H1 (cell line): ENCODE data around the gene SLC25A26. TPM values are rescaled to one million over a fixed set of nuclear protein-coding genes. Genes with fewer than 3 reads are reported as not detected.

Source experiments
- CTCF ChIA-PET: fragments of 300-600 bp; sonication (Branson Sonifier 250); formaldehyde crosslinking; loops from one replicate; lab custom pipeline; 2021; ENCODE audit not compliant: partially characterized antibody; lab: Charles Lee
- POLR2A ChIA-PET: fragments of 300-600 bp; sonication (Branson Sonifier 250); formaldehyde crosslinking; loops from one replicate; lab custom pipeline; 2021; ENCODE audit warnings: inconsistent platforms; ENCODE audit not compliant: partially characterized antibody; lab: Charles Lee
- DNase-seq, 2 experiments: peaks; one replicate each; pipeline versions ENCODE4 v3.0.0 to v3.0.0-alpha.2; 2010 to 2022; ENCODE audit warnings: low spot score in 2 of 2, low read depth in 1 of 2, mixed read lengths in 1 of 2
- FAIRE-seq: peaks from 2 replicates; lab custom pipeline; 2011; peaks lifted over from hg19 to GRCh38; lab: Jason Lieb, UNC
- H2AFZ ChIP-seq: 2 replicates; pipeline ENCODE4 v1.8.1; 2012; ENCODE audit warnings: low read length, inconsistent platforms
- H2AK5ac ChIP-seq: 2 replicates; pipeline ENCODE4 v1.6.1; 2013; ENCODE audit warnings: low read depth, low read length
- H2BK120ac ChIP-seq: replicated peaks from 2 replicates; pipeline ENCODE3; 2013; ENCODE audit warnings: low read depth, low read length, inconsistent platforms
- H2BK12ac ChIP-seq: 2 replicates; pipeline ENCODE4 v1.6.1; 2013; ENCODE audit warnings: low read depth, low read length
- H2BK15ac ChIP-seq: 2 replicates; pipeline ENCODE4 v1.6.1; 2013; ENCODE audit warnings: low read length
- H2BK20ac ChIP-seq: 2 replicates; pipeline ENCODE4 v1.6.1; 2013; ENCODE audit warnings: low read length
- H2BK5ac ChIP-seq: 2 replicates; pipeline ENCODE4 v1.6.1; 2013; ENCODE audit warnings: low read depth, low read length
- H3K14ac ChIP-seq: 2 replicates; pipeline ENCODE4 v1.6.1; 2013; ENCODE audit warnings: inconsistent platforms; ENCODE audit not compliant: insufficient read length
- H3K18ac ChIP-seq: 2 replicates; pipeline ENCODE4 v1.6.1; 2013; ENCODE audit warnings: low read length; ENCODE audit errors: extremely low read depth
- H3K23ac ChIP-seq: 2 replicates; pipeline ENCODE4 v1.6.1; 2013; ENCODE audit warnings: inconsistent platforms; ENCODE audit not compliant: insufficient read length
- H3K23me2 ChIP-seq: 2 replicates; pipeline ENCODE4 v1.6.1; 2013; ENCODE audit warnings: low read depth, low read length
- H3K27ac ChIP-seq: 2 replicates; pipeline ENCODE4 v1.6.1; 2011; ENCODE audit warnings: low read depth, low read length, inconsistent platforms
- H3K27me3 ChIP-seq, 4 experiments: replicated peaks in 1 of 4; 1 replicate in 1 of 4; 2 replicates in 3 of 4; pipeline versions ENCODE4 v1.6.1 to v1.8.1; 2011 to 2013; ENCODE audit warnings: low read length in 3 of 4, mild to moderate bottlenecking in 3 of 4, inconsistent platforms in 2 of 4, mixed read lengths in 2 of 4, moderate library complexity in 1 of 4; ENCODE audit not compliant: control insufficient read depth in 3 of 4, insufficient read depth in 3 of 4; ENCODE audit errors: extremely low read depth in 1 of 4
- H3K36me3 ChIP-seq, 4 experiments: 2 replicates each; pipeline versions ENCODE4 v1.6.1 to v1.8.1; 2011 to 2013; ENCODE audit warnings: mild to moderate bottlenecking in 4 of 4, low read length in 3 of 4, moderate library complexity in 2 of 4, control low read depth in 1 of 4, inconsistent platforms in 1 of 4; ENCODE audit not compliant: insufficient read depth in 4 of 4, control insufficient read depth in 2 of 4
- H3K4ac ChIP-seq: replicated peaks from 2 replicates; pipeline ENCODE3; 2013; ENCODE audit warnings: low read length, low read depth, mixed read lengths, inconsistent platforms; ENCODE audit not compliant: insufficient read length
- H3K4me1 ChIP-seq, 4 experiments: replicated peaks in 1 of 4; 1 replicate in 1 of 4; 2 replicates in 3 of 4; pipeline versions ENCODE4 v1.6.1 to v1.8.1; 2011 to 2013; ENCODE audit warnings: low read length in 3 of 4, inconsistent platforms in 2 of 4, mixed read lengths in 1 of 4; ENCODE audit not compliant: insufficient read depth in 4 of 4, control insufficient read depth in 3 of 4
- H3K4me2 ChIP-seq, 2 experiments: 2 replicates each; pipeline versions ENCODE4 v1.6.1 to v1.8.1; 2011 to 2013; ENCODE audit warnings: low read depth in 2 of 2, low read length in 2 of 2, control low read depth in 1 of 2, inconsistent platforms in 1 of 2, mild to moderate bottlenecking in 1 of 2; ENCODE audit not compliant: insufficient read depth in 1 of 2
- H3K4me3 ChIP-seq, 4 experiments: fragments of 200-600, 300-600 bp in 1 of 4; sonication (generic), shearing (Covaris generic), sonication (Bioruptor Twin) in 1 of 4; 2 replicates each; pipeline versions ENCODE4 v1.5.1 to v1.8.1; 2011 to 2016; ENCODE audit warnings: low read length in 4 of 4, low read depth in 3 of 4, control low read depth in 2 of 4, inconsistent platforms in 2 of 4, mild to moderate bottlenecking in 2 of 4, mixed read lengths in 1 of 4, moderate library complexity in 1 of 4; ENCODE audit not compliant: insufficient read depth in 2 of 4; ENCODE audit errors: extremely low read depth in 1 of 4
- H3K56ac ChIP-seq: replicated peaks from 2 replicates; pipeline ENCODE3; 2013; ENCODE audit warnings: low read depth, mild to moderate bottlenecking, mixed read lengths, low read length, inconsistent platforms; ENCODE audit not compliant: insufficient read length
- H3K79me1 ChIP-seq: 2 replicates; pipeline ENCODE4 v1.6.1; 2013; ENCODE audit warnings: low read depth, low read length, control low read depth
- H3K79me2 ChIP-seq, 2 experiments: 2 replicates each; pipeline versions ENCODE4 v1.6.1 to v1.8.1; 2012 to 2013; ENCODE audit warnings: low read length in 2 of 2, mild to moderate bottlenecking in 2 of 2, inconsistent platforms in 1 of 2; ENCODE audit not compliant: insufficient read depth in 2 of 2, control insufficient read depth in 1 of 2
- H3K9ac ChIP-seq, 4 experiments: replicated peaks in 1 of 4; 1 replicate in 1 of 4; 2 replicates in 3 of 4; pipeline versions ENCODE4 v1.6.1 to v1.8.1; 2011 to 2013; ENCODE audit warnings: low read depth in 3 of 4, low read length in 3 of 4, control low read depth in 2 of 4, mild to moderate bottlenecking in 2 of 4, moderate library complexity in 2 of 4, inconsistent platforms in 1 of 4; ENCODE audit errors: extremely low read depth in 1 of 4
- H3K9me3 ChIP-seq, 2 experiments: 2 replicates each; pipeline versions ENCODE4 v1.6.1 to v1.8.1; 2012 to 2013; ENCODE audit warnings: mild to moderate bottlenecking in 2 of 2, moderate library complexity in 2 of 2, control low read depth in 1 of 2, inconsistent platforms in 1 of 2, low read depth in 1 of 2, low read length in 1 of 2, mixed read lengths in 1 of 2; ENCODE audit not compliant: insufficient read depth in 2 of 2
- H4K20me1 ChIP-seq, 2 experiments: replicated peaks in 1 of 2; 2 replicates each; pipeline versions ENCODE3 to v1.8.1; 2011 to 2013; ENCODE audit warnings: inconsistent platforms in 2 of 2, low read length in 2 of 2, mild to moderate bottlenecking in 1 of 2; ENCODE audit not compliant: insufficient read depth in 2 of 2, control insufficient read depth in 1 of 2
- H4K5ac ChIP-seq: 2 replicates; pipeline ENCODE4 v1.6.1; 2013; ENCODE audit warnings: low read length, low read depth, mixed read lengths, inconsistent platforms; ENCODE audit not compliant: insufficient read length
- H4K8ac ChIP-seq: 2 replicates; pipeline ENCODE4 v1.8.0; 2013; ENCODE audit warnings: mild to moderate bottlenecking, moderate library complexity, low read length, inconsistent platforms; ENCODE audit not compliant: insufficient read depth; ENCODE audit errors: extremely low read depth
- H4K91ac ChIP-seq: replicated peaks from 2 replicates; pipeline ENCODE3; 2013; ENCODE audit warnings: low read length, mixed read lengths, inconsistent platforms; ENCODE audit not compliant: insufficient read length
- BRCA1 ChIP-seq: IDR thresholded peaks from 2 replicates; pipeline ENCODE4 v1.6.1; 2012; ENCODE audit warnings: low read depth, low read length, improper control_type of control experiment
- TEAD4 ChIP-seq: IDR thresholded peaks from 2 replicates; pipeline ENCODE4 v1.6.1; 2012; ENCODE audit warnings: low read depth, low read length, inconsistent platforms, mixed read lengths
- WGBS, 2 experiments: shearing (Covaris generic) in 1 of 2; methylation state at CpG; one replicate each; pipeline versions ENCODE4 v1.1.6 to v1.1.7; 2013 to 2015; ENCODE audit warnings: low lambda C conversion rate in 2 of 2, mixed read lengths in 2 of 2, inconsistent platforms in 1 of 2, low coverage in 1 of 2, missing lambda C conversion rate in 1 of 2; ENCODE audit not compliant: insufficient replicate concordance in 2 of 2, insufficient coverage in 1 of 2, insufficient read length in 1 of 2; ENCODE audit errors: extremely low coverage in 1 of 2, missing lambda C conversion rate in 1 of 2; 5-methylcytosine and 5-hydroxymethylcytosine counted together
- polyA plus RNA-seq, 7 experiments: library from polyadenylated mRNA; depleted of rRNA in 3 of 7; stranded (reverse) in 5 of 7; unstranded in 2 of 7; fragments of >200 nt in 5 of 7; fragments of 200-250 nt in 2 of 7; gene quantifications; 1 replicate in 5 of 7; 2 replicates in 1 of 7; 4 replicates in 1 of 7; pipeline versions ENCODE4 v1.2.1 to v1.2.3, GENCODE V29; 2011 to 2013; ENCODE audit warnings: missing spikeins in 2 of 7, mixed read lengths in 2 of 7
- total RNA-seq: library from RNA; stranded (reverse); fragmentation: NEBNext Ultra II Directional; extraction: Animal tissue kit (Norgen Biotek cat#: 25700); gene quantifications from 2 replicates; pipeline ENCODE4 v1.2.1, GENCODE V29; 2021

The SLC25A26 gene
- total and polyA plus RNA-seq, 2 of the 8 experiments (the other 6 are each of a cell fraction or from before 2014, with no cell fraction given) = 30.0 to 37.0 TPM

GRCh38 chr3:66366747-66367146 is 145.9 kb downstream of the SLC25A26 start:
- no peak overlapping the region for H2BK12ac ChIP-seq
- H2AK5ac ChIP-seq = 0 out of 2 replicates have a peak overlapping the region, but pooled peaks have one; percentile 16
- no peak for TF ChIP-seq BRCA1
- peak; percentile 88 for TF ChIP-seq TEAD4
- no peak overlapping the region for H3K27ac ChIP-seq
- no peak overlapping the region for H2BK15ac ChIP-seq
- no peaks in the 10 kb centered on the region; a peak in 1 of 8 replicates for H3K36me3 ChIP-seq
- H2AFZ ChIP-seq = no peak overlapping the region
- H3K23ac ChIP-seq = no peak overlapping the region
- no peak overlapping the region for H3K4ac ChIP-seq
- peaks cover 3 to 11% (median 5%) of the 10 kb centered on the region in 4 experiments; a peak in 5 of 7 replicates for H3K4me1 ChIP-seq
- H2BK20ac ChIP-seq = no peak overlapping the region
- H2BK5ac ChIP-seq = no peak overlapping the region
- 0 out of 4 replicates have a peak overlapping the region, but pooled peaks of 1 of the 2 experiments have one; percentile 1 for H3K4me2 ChIP-seq
- no peak overlapping the region for H3K56ac ChIP-seq
- no peak overlapping the region for H3K4me3 ChIP-seq
- DNase-seq (no peak), FAIRE-seq (no peak)
- no peak overlapping the region for H4K8ac ChIP-seq
- ChIA-PET POLR2A (no interaction called here), CTCF (interaction anchor here (1.4 to 3.5 kb wide), 8 partner anchors 11 to 493 kb away, joined by 3 to 15 read pairs (median 6); no protein-coding TSS in a partner anchor)
- no peaks in the 10 kb centered on the region for H3K79me1 ChIP-seq
- 91% methylated on average over 7 of the region's 7 CpGs; no CpG with 5 or more reads in 1 of the 2 experiments for WGBS, 2 experiments
- no peaks in the 10 kb centered on the region for H3K9me3 ChIP-seq
- H3K18ac ChIP-seq = no peak overlapping the region
- no peaks in the 10 kb centered on the region for H3K23me2 ChIP-seq
- no peaks in the 10 kb centered on the region for H4K20me1 ChIP-seq
- H4K91ac ChIP-seq = no peak overlapping the region
- H3K79me2 ChIP-seq = no peaks in the 10 kb centered on the region
- no peak overlapping the region for H3K14ac ChIP-seq
- no peak overlapping the region for H2BK120ac ChIP-seq
- no peak overlapping the region; a peak in 1 of 7 replicates for H3K9ac ChIP-seq
- no peak overlapping the region for H4K5ac ChIP-seq
- H3K27me3 ChIP-seq = no peaks in the 10 kb centered on the region
